Small intestine (tissue), 7 donors: Measurements from ENCODE around the gene ZSCAN30. TPM values are rescaled to one million over a fixed set of nuclear protein-coding genes. Genes with fewer than 3 reads are reported as not detected.

ENCODE experiments used
- DNase-seq, 2 donors: peaks; one replicate each; pipeline versions ENCODE4 v3.0.0 to v3.0.0-alpha.2; 2013
- FAIRE-seq: peaks from 2 replicates; lab custom pipeline; 2012; peaks lifted over from hg19 to GRCh38; lab: Jason Lieb, UNC
- H3K27ac ChIP-seq, 3 donors: one replicate each; pipeline ENCODE4 v1.5.1; 2013; ENCODE audit warnings: low read length in 2 of 3, mild to moderate bottlenecking in 2 of 3, control low read depth in 1 of 3, inconsistent platforms in 1 of 3, low read depth in 1 of 3, moderate library complexity in 1 of 3
- H3K27me3 ChIP-seq, 3 donors: one replicate each; pipeline ENCODE4 v1.6.1; 2013; ENCODE audit warnings: low read length in 3 of 3, inconsistent platforms in 1 of 3; ENCODE audit not compliant: control insufficient read depth in 3 of 3, insufficient read depth in 3 of 3
- H3K36me3 ChIP-seq, 3 donors: one replicate each; pipeline ENCODE4 v1.6.1; 2013; ENCODE audit warnings: low read length in 3 of 3, inconsistent platforms in 1 of 3, low read depth in 1 of 3, mild to moderate bottlenecking in 1 of 3, moderate library complexity in 1 of 3; ENCODE audit not compliant: control insufficient read depth in 3 of 3, insufficient read depth in 2 of 3
- H3K4me1 ChIP-seq, 3 donors: one replicate each; pipeline ENCODE4 v1.6.1; 2013; ENCODE audit warnings: low read length in 2 of 3, inconsistent platforms in 1 of 3, low read depth in 1 of 3, mild to moderate bottlenecking in 1 of 3, moderate library complexity in 1 of 3; ENCODE audit not compliant: control insufficient read depth in 3 of 3, insufficient read depth in 2 of 3
- H3K4me3 ChIP-seq, 3 donors: one replicate each; pipeline ENCODE4 v1.5.1; 2013; ENCODE audit warnings: low read length in 3 of 3, control low read depth in 1 of 3, inconsistent platforms in 1 of 3, low read depth in 1 of 3, mild to moderate bottlenecking in 1 of 3, moderate library complexity in 1 of 3
- H3K9me3 ChIP-seq, 2 donors: one replicate each; pipeline ENCODE4 v1.6.1; 2013; ENCODE audit warnings: low read depth in 1 of 2, low read length in 1 of 2; ENCODE audit not compliant: control insufficient read depth in 2 of 2, insufficient read depth in 1 of 2
- WGBS, 3 donors: extraction: QIAGEN DNeasy Blood & Tissue Kit; methylation state at CpG; one replicate each; pipeline ENCODE4 v1.1.7; 2013; 5-methylcytosine and 5-hydroxymethylcytosine counted together
- polyA plus RNA-seq, 4 donors: library from polyadenylated mRNA; stranded (reverse) in 3 of 4; unstranded in 1 of 4; fragments of 200-250 nt in 3 of 4; fragments of 120-200 nt in 1 of 4; gene quantifications; one replicate each; pipeline versions ENCODE4 v1.2.1 to v1.2.3, GENCODE V29; 2013
- donor health status: healthy with polysubstance abuse.
- donor health status: control.
- donor health status: control.
- donor health status: Bipolar disorder and iron deficiency.
- donor health status: healthy.

The ZSCAN30 gene
- polyA plus RNA-seq, 4 donors: 4.8 to 38.3 (median 9.7) TPM

DNA sequence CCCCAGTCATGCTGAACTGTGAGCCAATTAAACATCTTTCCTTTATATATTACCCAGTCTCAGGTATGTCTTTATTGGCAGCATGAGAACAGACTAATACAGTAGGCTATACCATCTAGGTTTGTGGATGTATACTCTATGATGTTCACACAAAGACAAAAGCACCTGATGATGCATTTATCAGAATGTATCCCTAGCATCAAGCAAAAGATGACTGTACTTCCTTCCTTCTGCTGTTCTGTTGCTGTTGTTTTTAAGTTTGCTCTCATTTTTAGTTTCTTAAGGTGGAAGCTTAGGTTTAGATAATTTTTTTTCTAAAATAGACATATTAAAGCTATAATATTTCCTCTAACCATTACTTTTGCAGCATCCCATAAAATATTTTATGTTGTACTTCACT, 12.4 kb downstream of the ZSCAN30 start:
- no peak overlapping the region for H3K27ac ChIP-seq
- no peaks in the 10 kb centered on the region for H3K4me1 ChIP-seq
- H3K9me3 ChIP-seq: peaks cover 0 to 22% of the 10 kb centered on the region in 2 donors
- H3K27me3 ChIP-seq: no peaks in the 10 kb centered on the region
- H3K4me3 ChIP-seq: no peak overlapping the region
- H3K36me3 ChIP-seq: no peaks in the 10 kb centered on the region
- DNase-seq (no peak), FAIRE-seq (no peak)

DNA sequence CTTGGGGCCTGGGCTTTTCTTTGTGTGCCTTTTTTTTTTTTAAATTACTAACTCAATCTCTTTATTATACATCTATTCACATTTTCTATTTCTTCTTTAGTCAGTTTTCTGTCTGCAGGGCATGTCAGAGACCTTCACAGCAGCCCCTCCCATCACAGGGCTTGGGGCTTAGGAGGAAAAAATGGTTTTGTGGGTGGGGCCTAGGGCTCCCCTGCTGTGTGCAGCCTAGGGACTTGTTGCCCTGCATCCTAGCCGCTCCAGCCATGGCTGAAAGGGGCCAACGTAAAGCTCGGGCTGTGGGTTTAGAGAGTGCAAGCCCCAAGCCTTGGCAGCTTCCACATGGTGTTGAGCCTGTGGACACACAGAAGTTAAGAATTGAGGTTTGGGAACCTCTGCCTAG, 13.8 kb downstream of the ZSCAN30 start:
- 96 to 99% (median 97%) methylated on average over 3 of the region's 3 CpGs for WGBS, 3 donors
- Histone ChIP-seq H3K27me3 (no peaks in the 10 kb centered on the region), H3K36me3 (no peaks in the 10 kb centered on the region), H3K27ac (no peak overlapping the region), H3K9me3 (peaks cover 0 to 24% of the 10 kb centered on the region in 2 donors), H3K4me1 (no peaks in the 10 kb centered on the region), H3K4me3 (no peak overlapping the region)
- DNase-seq: no peak
- no peak for FAIRE-seq

DNA sequence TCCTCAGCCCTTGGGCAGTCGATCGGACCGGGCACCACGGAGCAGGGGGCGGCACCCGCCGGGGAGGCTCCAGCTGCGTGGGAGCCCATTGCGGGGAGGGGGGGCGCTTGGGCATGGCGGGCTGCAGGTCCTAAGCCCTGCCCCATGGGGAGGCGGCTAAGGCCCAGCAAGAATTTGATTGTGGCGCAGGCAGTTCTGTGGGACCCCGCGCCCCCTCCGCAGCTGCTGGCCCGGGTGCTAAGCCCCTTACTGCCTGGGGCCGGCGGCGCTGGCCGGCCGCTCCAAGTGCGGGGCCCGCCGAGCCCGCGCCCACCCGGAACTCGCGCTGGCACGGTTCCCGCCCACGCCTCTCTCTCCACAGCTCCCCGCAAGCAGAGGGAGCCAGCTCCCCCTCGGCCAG, 18.4 kb downstream of the ZSCAN30 start:
- peaks cover 0 to 26% of the 10 kb centered on the region in 2 donors for H3K9me3 ChIP-seq
- no peak for FAIRE-seq
- peaks cover 0 to 2% (median 0%) of the 10 kb centered on the region in 3 donors for H3K4me1 ChIP-seq
- no peak overlapping the region for H3K27ac ChIP-seq
- no peak overlapping the region for H3K4me3 ChIP-seq
- 90 to 96% (median 93%) methylated on average over 14 to 35 of the region's 35 CpGs for WGBS, 3 donors
- no peaks in the 10 kb centered on the region for H3K27me3 ChIP-seq
- no peak for DNase-seq
- no peaks in the 10 kb centered on the region for H3K36me3 ChIP-seq

DNA sequence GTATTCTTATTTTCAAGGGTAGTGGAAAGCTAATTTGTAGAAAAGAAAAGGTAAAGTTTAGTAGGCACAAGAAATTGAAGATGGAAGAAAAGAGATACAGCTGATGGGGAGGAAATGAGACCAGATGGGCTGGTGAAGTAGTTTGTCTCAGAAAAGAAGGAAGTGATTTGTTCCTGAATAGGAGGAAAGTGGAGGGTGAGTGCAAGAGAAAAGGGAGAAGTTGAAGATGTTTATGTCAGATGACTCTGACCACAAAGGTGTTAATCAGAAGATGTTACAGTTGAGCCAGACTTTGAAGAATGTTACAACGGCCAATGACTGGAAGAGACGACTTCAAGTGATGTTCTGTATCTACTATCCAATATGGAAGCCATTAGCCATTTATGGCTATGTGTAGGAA, 21.2 kb downstream of the ZSCAN30 start:
- Histone ChIP-seq H3K4me3 (no peak overlapping the region), H3K27me3 (no peaks in the 10 kb centered on the region)
- no peak for FAIRE-seq

DNA sequence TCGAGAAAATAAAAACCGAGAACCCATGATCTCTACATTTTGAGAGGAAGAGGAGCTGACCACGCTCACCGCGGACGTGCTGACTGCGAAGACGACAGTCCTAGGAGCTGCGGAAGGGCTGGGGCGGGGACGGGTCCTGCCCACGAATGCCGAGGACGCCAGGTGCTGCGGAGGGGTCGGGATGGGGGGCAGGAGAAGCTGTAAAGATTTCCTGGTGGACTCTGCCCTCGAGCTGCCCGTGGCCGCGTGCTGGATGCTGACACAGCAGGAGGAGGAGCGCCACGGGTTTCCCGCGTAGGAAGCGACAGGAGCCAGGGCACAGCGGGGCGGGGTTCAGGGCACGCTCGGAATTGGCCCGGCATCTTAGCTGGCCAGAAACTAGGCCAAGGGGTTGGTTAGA, 22.2 kb downstream of the ZSCAN30 start:
- H3K9me3 ChIP-seq: peaks cover 0 to 10% of the 10 kb centered on the region in 2 donors
- H3K4me3 ChIP-seq: peak overlapping the region; percentile 14 to 73 (median 61)
- H3K4me1 ChIP-seq: peaks cover 0 to 2% (median 0%) of the 10 kb centered on the region in 3 donors
- DNase-seq (peak; percentile 80 to 86), FAIRE-seq (no peak)
- 23 to 36% (median 36%) methylated on average over 30 of the region's 30 CpGs for WGBS, 3 donors
- H3K27ac ChIP-seq: peak overlapping the region in 2 of 3 donors; percentile 21 to 63
- no peaks in the 10 kb centered on the region for H3K27me3 ChIP-seq
- H3K36me3 ChIP-seq: peaks cover 0 to 8% (median 2%) of the 10 kb centered on the region in 3 donors

More for the DNA sequence above, 21.2 kb downstream of the ZSCAN30 start:
- H3K4me1 ChIP-seq: peaks cover 0 to 2% (median 0%) of the 10 kb centered on the region in 3 donors
- peaks cover 0 to 4% (median 2%) of the 10 kb centered on the region in 3 donors for H3K36me3 ChIP-seq
- no peak for DNase-seq
- H3K9me3 ChIP-seq: peaks cover 0 to 14% of the 10 kb centered on the region in 2 donors
- WGBS, 3 donors: 66 to 94% (median 76%) methylated on average over 2 of the region's 2 CpGs
- no peak overlapping the region for H3K27ac ChIP-seq

DNA sequence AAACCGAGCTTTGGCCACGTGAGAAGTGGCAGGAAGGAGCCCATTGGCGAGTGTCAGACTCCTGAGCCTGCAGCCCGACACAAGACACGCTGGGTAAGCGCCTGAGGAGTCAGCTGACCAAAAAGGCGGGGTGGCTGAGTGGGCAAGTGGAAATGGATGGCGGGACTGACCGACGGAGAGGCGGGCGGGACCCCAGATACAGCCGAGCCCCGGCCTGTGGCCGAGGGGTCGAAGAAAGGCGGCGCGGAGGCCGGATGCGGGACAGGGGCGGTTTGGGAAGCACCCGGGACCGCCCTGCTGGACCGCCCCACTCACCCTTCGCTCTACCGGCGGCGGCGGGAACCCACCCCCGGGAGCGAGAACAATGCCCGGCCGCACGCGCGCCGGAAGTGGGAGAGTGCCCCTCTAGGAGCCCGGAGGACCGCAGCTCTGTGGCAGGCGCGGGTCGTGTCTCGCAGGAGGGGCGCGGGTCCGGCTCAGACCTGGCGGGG, 22.8 kb downstream of the ZSCAN30 start:
- H3K27me3 ChIP-seq: no peaks in the 10 kb centered on the region
- DNase-seq (peak; percentile 60 to 92), FAIRE-seq (no peak)
- peaks cover 2 to 12% (median 4%) of the 10 kb centered on the region in 3 donors for H3K36me3 ChIP-seq
- peaks cover 0 to 2% (median 0%) of the 10 kb centered on the region in 3 donors for H3K4me1 ChIP-seq
- H3K27ac ChIP-seq: peak overlapping the region; percentile 50 to 89 (median 63)
- H3K9me3 ChIP-seq: peaks cover 0 to 10% of the 10 kb centered on the region in 2 donors
- WGBS, 3 donors: 1 to 5% (median 3%) methylated on average over 32 to 48 of the region's 48 CpGs
- H3K4me3 ChIP-seq: peak overlapping the region; percentile 55 to 73 (median 61)

DNA sequence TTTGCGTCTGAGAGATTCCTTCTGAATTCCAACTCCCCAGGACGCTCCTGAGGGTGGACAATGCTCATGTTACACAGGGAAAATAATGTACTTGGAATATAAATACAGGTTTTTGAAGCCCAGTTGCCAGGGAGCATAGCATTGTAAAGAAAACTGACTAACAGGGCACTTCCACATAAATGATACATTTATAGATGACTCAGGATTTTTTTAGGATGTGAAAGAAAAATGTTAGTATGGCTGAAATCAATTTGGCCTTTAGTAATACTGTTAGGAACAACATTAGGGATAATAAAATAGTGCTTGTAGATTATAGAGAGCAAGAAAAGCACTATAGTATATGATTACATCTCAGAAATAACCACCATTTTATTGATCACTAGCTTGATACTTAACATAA, 25.6 kb downstream of the ZSCAN30 start:
- 89 to 92% (median 92%) methylated on average over 2 of the region's 2 CpGs for WGBS, 3 donors

DNA sequence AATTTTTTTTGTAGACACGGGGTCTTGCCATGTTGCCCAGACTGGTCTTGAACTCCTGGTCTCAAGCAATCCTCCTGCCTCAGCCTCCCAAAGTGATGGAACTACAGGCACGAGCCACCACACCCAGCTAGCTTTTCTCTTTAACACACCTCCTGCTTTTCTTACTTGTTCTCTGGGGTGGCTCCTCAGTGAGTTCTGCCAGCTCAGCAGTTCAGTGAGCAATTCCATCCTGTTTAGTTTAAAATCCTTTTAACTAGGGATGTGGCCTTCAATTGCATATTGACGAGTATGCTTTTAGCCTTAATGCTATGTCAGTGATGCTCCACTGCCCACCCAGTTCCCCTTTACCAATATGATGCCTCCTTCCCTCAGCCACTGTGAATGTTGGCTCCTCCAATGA, 33.1 kb downstream of the ZSCAN30 start:
- H3K36me3 ChIP-seq: peaks cover 4 to 12% (median 6%) of the 10 kb centered on the region in 3 donors
- no peaks in the 10 kb centered on the region for H3K4me1 ChIP-seq
- DNase-seq (no peak), FAIRE-seq (no peak)
- 93 to 95% (median 93%) methylated on average over 3 of the region's 3 CpGs for WGBS, 3 donors
- H3K4me3 ChIP-seq: no peak overlapping the region
- H3K9me3 ChIP-seq: peaks cover 0 to 17% of the 10 kb centered on the region in 2 donors
- no peak overlapping the region for H3K27ac ChIP-seq
- H3K27me3 ChIP-seq: no peaks in the 10 kb centered on the region

More for the DNA sequence above, 25.6 kb downstream of the ZSCAN30 start:
- Histone ChIP-seq H3K27me3 (no peaks in the 10 kb centered on the region), H3K36me3 (peaks cover 2 to 12% (median 4%) of the 10 kb centered on the region in 3 donors), H3K27ac (no peak overlapping the region), H3K4me3 (no peak overlapping the region), H3K4me1 (peaks cover 0 to 2% (median 0%) of the 10 kb centered on the region in 3 donors), H3K9me3 (peaks cover 0 to 8% of the 10 kb centered on the region in 2 donors)
- FAIRE-seq (no peak), DNase-seq (no peak)
